K562 (cell line): ENCODE results near the gene ZNF544. TPM values are rescaled to one million over a fixed set of nuclear protein-coding genes. Genes with fewer than 3 reads are reported as not detected.

Source experiments
- CBX2 ChIP-seq: fragments of 200-600 bp; sonication (generic); IDR thresholded peaks from one replicate; pipeline ENCODE4 v1.6.1; 2012; ENCODE audit warnings: mild to moderate bottlenecking, low read length, inconsistent platforms; ENCODE audit not compliant: insufficient read depth, poor library complexity, severe bottlenecking
- GTF2A2 ChIP-seq: IDR thresholded peaks from 2 replicates; pipeline ENCODE4 v1.6.1; 2016; ENCODE audit warnings: mild to moderate bottlenecking, missing genetic modification characterization, missing compliant biosample characterization
- HIVEP1 ChIP-seq: fragments of 250-450 bp; sonication (Bioruptor Pico); IDR thresholded peaks from 2 replicates; pipeline ENCODE4 v1.4.0; 2020; ENCODE audit warnings: mild to moderate bottlenecking
- HNRNPLL ChIP-seq: fragments of 200-400 bp; formaldehyde crosslinking; IDR thresholded peaks from 2 replicates; pipeline ENCODE4 v1.6.1; 2017; ENCODE audit warnings: low read length, low read depth, mild to moderate bottlenecking; ENCODE audit not compliant: poor library complexity, severe bottlenecking
- MAFK ChIP-seq: IDR thresholded peaks from 2 replicates; pipeline ENCODE4 v1.6.1; 2011; ENCODE audit warnings: low read length, improper control_type of control experiment
- NCOA2 ChIP-seq, 2 experiments: fragments of 450-650 bp; IDR thresholded peaks; 2 replicates each; pipeline ENCODE4 v1.6.1; 2018; ENCODE audit warnings: mild to moderate bottlenecking in 2 of 2, moderate library complexity in 1 of 2; ENCODE audit not compliant: partially characterized antibody in 2 of 2
- NCOR1 ChIP-seq: fragments of 450-650 bp; IDR thresholded peaks from 2 replicates; pipeline ENCODE4 v1.6.1; 2016; ENCODE audit warnings: mild to moderate bottlenecking, moderate library complexity
- NEUROD1 ChIP-seq: fragments of 150-350 bp; IDR thresholded peaks from 2 replicates; pipeline ENCODE4 v1.6.1; 2014; ENCODE audit warnings: borderline replicate concordance, low read length, low read depth; ENCODE audit not compliant: partially characterized antibody
- PCBP1 ChIP-seq: fragments of 200-400 bp; formaldehyde crosslinking; IDR thresholded peaks from 2 replicates; pipeline ENCODE4 v1.6.1; 2018; ENCODE audit warnings: mild to moderate bottlenecking, low read depth, low read length; ENCODE audit not compliant: poor library complexity, severe bottlenecking
- PHF20 ChIP-seq: fragments of 450-650 bp; IDR thresholded peaks from 2 replicates; pipeline ENCODE4 v1.6.1; 2018; ENCODE audit not compliant: partially characterized antibody
- POLR2H ChIP-seq: IDR thresholded peaks from 2 replicates; pipeline ENCODE4 v1.6.1; 2016; ENCODE audit warnings: missing genetic modification characterization, low read depth, mild to moderate bottlenecking, control low read depth, missing compliant biosample characterization, moderate library complexity
- RBM15 ChIP-seq: fragments of 200-400 bp; formaldehyde crosslinking; IDR thresholded peaks from 2 replicates; pipeline ENCODE4 v1.6.1; 2018; ENCODE audit warnings: mild to moderate bottlenecking, low read length, moderate library complexity; ENCODE audit not compliant: insufficient read depth
- RCOR1 ChIP-seq, 2 experiments: IDR thresholded peaks; 2 replicates each; pipeline ENCODE4 v1.6.1; 2012; ENCODE audit warnings: low read depth in 2 of 2, low read length in 2 of 2, borderline replicate concordance in 1 of 2, improper control_type of control experiment in 1 of 2
- SIN3A ChIP-seq, 2 experiments: fragments of 150-350 bp in 1 of 2; IDR thresholded peaks; 2 replicates each; pipeline ENCODE4 v1.6.1; 2011 to 2016; ENCODE audit warnings: borderline replicate concordance in 2 of 2, low read depth in 2 of 2, low read length in 2 of 2, mild to moderate bottlenecking in 2 of 2, moderate library complexity in 2 of 2; ENCODE audit not compliant: control insufficient read depth in 1 of 2
- ZZZ3 ChIP-seq: fragments of 450-650 bp; IDR thresholded peaks from 2 replicates; pipeline ENCODE4 v1.6.1; 2016; ENCODE audit warnings: antibody characterized with exemption, mild to moderate bottlenecking, moderate library complexity
- polyA plus RNA-seq, 8 experiments: library from polyadenylated mRNA; depleted of rRNA in 4 of 8; stranded (reverse) in 5 of 8; unstranded in 3 of 8; fragments of >200 nt; fragmentation: Nextera tagmentation in 2 of 8; fragmentation: Illumina TruSeq in 1 of 8; extraction: Ambion mirVana in 2 of 8; extraction: Trizol in 1 of 8; gene quantifications; 2 replicates each; pipeline versions ENCODE4 v1.2.1 to v1.2.3, GENCODE V29; 2011 to 2014; ENCODE audit warnings: inconsistent platforms in 1 of 8, missing spikeins in 1 of 8
- total RNA-seq, 7 experiments: library from RNA; depleted of rRNA in 6 of 7; stranded (reverse); fragments of >200 nt in 6 of 7; fragmentation: Illumina TruSeq in 2 of 7; extraction: Trizol in 2 of 7; gene quantifications; 2 replicates each; pipeline versions ENCODE4 v1.2.1 to v1.2.3, GENCODE V29; 2011 to 2021; ENCODE audit warnings: low replicate concordance in 1 of 7
- TF ChIP-seq, protein P1 (sequence below): sonication (generic); formaldehyde crosslinking; IDR thresholded peaks from 2 replicates; pipeline ENCODE4 v1.8.0; 2022; ENCODE audit warnings: missing genetic modification reagents, mild to moderate bottlenecking, borderline replicate concordance
- TF ChIP-seq, protein P2 (sequence below): fragments of 450-650 bp; IDR thresholded peaks from 2 replicates; pipeline ENCODE4 v1.6.1; 2017; ENCODE audit warnings: antibody characterized with exemption
- TF ChIP-seq, protein P3 (sequence below): fragments of 450-650 bp; formaldehyde crosslinking; IDR thresholded peaks from 2 replicates; pipeline ENCODE4 v1.4.0; 2022; ENCODE audit warnings: mild to moderate bottlenecking, moderate library complexity
- TF ChIP-seq, protein P4 (sequence below): sonication (generic); formaldehyde crosslinking; IDR thresholded peaks from 2 replicates; pipeline ENCODE4 v1.8.0; 2022; ENCODE audit warnings: mild to moderate bottlenecking, missing genetic modification reagents
- TF ChIP-seq, protein P5 (sequence below): fragments of 250-450 bp; sonication (Bioruptor Pico); IDR thresholded peaks from 2 replicates; pipeline ENCODE4 v1.8.0; 2022; ENCODE audit warnings: moderate library complexity, mild to moderate bottlenecking, inconsistent platforms

Gene ZNF544
- total and polyA plus RNA-seq, 9 of the 15 experiments (the other 6 are each of a cell fraction or from before 2014, with no cell fraction given): 23.6 to 59.0 (median 41.4) TPM

DNA sequence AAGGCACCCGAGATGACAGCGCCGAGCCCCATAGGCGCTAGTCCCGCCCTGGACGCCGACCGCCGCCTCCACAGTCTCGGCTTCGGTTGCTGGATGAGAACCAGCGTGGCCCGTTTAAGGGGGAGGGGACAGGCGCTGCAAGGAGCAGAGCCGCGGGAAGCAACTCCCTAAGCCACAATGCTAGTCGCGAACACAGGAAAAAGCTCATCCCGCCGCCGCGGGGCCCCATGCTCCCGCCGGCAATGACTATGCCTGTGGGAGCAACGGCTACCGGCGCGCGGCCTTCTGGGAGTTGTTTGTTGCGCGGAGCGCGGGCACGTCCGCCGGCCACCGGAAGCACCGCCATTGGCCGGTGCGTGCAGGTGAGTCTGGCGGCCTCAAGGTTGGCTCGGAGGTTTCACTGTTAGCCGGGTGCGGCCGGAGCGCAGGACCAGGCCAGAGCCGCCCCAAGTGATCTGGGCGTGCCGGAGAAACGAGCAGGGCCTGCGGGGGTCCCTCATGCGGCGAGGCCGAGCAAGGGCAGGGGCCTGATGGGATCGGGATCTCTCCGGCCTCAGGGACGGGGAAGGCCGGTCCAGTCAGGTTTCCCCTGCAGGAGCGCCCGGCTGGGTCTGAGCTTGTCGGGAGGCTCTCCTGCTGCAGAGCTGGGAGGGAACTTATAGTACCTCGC lies at the start of gene ZNF544 (continued):
- TF ChIP-seq PCBP1 (peak; percentile 67), GTF2A2 (tag) (no peak), NEUROD1 (no peak), PHF20 (peak; percentile 79), HIVEP1 (CRISPR knock-in tag) (no peak), NCOR1 (no peak), RBM15 (no peak), CBX2 (no peak), ZZZ3 (0 out of 2 replicates have a peak, but pooled peaks have one; percentile 37), HNRNPLL (no peak), NCOA2 (IDR thresholded peaks at IDR 0.05; ENCODE audit: partially characterized antibody in 2 of 2) (no peak), POLR2H (tag) (peak; percentile 76; the same call in 1 of the 2 replicates), MAFK (no peak), RCOR1 (IDR thresholded peaks at IDR 0.05; ENCODE audit: borderline replicate concordance in 1 of 2, low read depth in 2 of 2, low read length in 2 of 2) (no peak), SIN3A (IDR thresholded peaks at IDR 0.05; ENCODE audit: borderline replicate concordance in 2 of 2, control insufficient read depth in 1 of 2, low read depth in 2 of 2, low read length in 2 of 2) (no peak; a peak in 1 of 4 replicates)
- TF ChIP-seq, protein P1, sequence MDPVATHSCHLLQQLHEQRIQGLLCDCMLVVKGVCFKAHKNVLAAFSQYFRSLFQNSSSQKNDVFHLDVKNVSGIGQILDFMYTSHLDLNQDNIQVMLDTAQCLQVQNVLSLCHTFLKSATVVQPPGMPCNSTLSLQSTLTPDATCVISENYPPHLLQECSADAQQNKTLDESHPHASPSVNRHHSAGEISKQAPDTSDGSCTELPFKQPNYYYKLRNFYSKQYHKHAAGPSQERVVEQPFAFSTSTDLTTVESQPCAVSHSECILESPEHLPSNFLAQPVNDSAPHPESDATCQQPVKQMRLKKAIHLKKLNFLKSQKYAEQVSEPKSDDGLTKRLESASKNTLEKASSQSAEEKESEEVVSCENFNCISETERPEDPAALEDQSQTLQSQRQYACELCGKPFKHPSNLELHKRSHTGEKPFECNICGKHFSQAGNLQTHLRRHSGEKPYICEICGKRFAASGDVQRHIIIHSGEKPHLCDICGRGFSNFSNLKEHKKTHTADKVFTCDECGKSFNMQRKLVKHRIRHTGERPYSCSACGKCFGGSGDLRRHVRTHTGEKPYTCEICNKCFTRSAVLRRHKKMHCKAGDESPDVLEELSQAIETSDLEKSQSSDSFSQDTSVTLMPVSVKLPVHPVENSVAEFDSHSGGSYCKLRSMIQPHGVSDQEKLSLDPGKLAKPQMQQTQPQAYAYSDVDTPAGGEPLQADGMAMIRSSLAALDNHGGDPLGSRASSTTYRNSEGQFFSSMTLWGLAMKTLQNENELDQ (CRISPR knock-in tag): no peak
- TF ChIP-seq, protein P2, sequence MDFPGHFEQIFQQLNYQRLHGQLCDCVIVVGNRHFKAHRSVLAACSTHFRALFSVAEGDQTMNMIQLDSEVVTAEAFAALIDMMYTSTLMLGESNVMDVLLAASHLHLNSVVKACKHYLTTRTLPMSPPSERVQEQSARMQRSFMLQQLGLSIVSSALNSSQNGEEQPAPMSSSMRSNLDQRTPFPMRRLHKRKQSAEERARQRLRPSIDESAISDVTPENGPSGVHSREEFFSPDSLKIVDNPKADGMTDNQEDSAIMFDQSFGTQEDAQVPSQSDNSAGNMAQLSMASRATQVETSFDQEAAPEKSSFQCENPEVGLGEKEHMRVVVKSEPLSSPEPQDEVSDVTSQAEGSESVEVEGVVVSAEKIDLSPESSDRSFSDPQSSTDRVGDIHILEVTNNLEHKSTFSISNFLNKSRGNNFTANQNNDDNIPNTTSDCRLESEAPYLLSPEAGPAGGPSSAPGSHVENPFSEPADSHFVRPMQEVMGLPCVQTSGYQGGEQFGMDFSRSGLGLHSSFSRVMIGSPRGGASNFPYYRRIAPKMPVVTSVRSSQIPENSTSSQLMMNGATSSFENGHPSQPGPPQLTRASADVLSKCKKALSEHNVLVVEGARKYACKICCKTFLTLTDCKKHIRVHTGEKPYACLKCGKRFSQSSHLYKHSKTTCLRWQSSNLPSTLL: no peak
- TF ChIP-seq, protein P3, sequence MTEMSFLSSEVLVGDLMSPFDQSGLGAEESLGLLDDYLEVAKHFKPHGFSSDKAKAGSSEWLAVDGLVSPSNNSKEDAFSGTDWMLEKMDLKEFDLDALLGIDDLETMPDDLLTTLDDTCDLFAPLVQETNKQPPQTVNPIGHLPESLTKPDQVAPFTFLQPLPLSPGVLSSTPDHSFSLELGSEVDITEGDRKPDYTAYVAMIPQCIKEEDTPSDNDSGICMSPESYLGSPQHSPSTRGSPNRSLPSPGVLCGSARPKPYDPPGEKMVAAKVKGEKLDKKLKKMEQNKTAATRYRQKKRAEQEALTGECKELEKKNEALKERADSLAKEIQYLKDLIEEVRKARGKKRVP: no peak
- TF ChIP-seq, protein P4, sequence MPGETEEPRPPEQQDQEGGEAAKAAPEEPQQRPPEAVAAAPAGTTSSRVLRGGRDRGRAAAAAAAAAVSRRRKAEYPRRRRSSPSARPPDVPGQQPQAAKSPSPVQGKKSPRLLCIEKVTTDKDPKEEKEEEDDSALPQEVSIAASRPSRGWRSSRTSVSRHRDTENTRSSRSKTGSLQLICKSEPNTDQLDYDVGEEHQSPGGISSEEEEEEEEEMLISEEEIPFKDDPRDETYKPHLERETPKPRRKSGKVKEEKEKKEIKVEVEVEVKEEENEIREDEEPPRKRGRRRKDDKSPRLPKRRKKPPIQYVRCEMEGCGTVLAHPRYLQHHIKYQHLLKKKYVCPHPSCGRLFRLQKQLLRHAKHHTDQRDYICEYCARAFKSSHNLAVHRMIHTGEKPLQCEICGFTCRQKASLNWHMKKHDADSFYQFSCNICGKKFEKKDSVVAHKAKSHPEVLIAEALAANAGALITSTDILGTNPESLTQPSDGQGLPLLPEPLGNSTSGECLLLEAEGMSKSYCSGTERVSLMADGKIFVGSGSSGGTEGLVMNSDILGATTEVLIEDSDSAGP (CRISPR knock-in tag): no peak
- TF ChIP-seq, protein P5, sequence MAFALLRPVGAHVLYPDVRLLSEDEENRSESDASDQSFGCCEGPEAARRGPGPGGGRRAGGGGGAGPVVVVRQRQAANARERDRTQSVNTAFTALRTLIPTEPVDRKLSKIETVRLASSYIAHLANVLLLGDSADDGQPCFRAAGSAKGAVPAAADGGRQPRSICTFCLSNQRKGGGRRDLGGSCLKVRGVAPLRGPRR: no peak
